H9 (cell line): Measurements from ENCODE around the gene ATG7. TPM values are rescaled to one million over a fixed set of nuclear protein-coding genes. Genes with fewer than 3 reads are reported as not detected.
A peak's percentile ranks its signal among the peaks of the same experiment; 100 is the strongest.

Experiments used
- DNase-seq: peaks from one replicate; pipeline ENCODE4 v3.0.0-alpha.2; 2017
- H2AFZ ChIP-seq: one replicate; pipeline ENCODE4 v1.6.1; 2013; ENCODE audit warnings: mild to moderate bottlenecking, low read length, control low read depth, moderate library complexity
- H2AK5ac ChIP-seq: 2 replicates; pipeline ENCODE4 v1.6.1; 2013; ENCODE audit warnings: low read length, control low read depth, mixed read lengths; ENCODE audit not compliant: insufficient read length
- H2BK120ac ChIP-seq: one replicate; pipeline ENCODE4 v1.6.1; 2013; ENCODE audit warnings: low read depth, mild to moderate bottlenecking, low read length, control low read depth, inconsistent platforms; ENCODE audit not compliant: poor library complexity, severe bottlenecking
- H2BK12ac ChIP-seq: 2 replicates; pipeline ENCODE4 v1.6.1; 2013; ENCODE audit warnings: low read length, control low read depth, mixed read lengths, low read depth; ENCODE audit not compliant: insufficient read length
- H2BK15ac ChIP-seq: 2 replicates; pipeline ENCODE4 v1.6.1; 2013; ENCODE audit warnings: low read depth, low read length, control low read depth
- H2BK20ac ChIP-seq: one replicate; pipeline ENCODE4 v1.6.1; 2013; ENCODE audit warnings: low read depth, mild to moderate bottlenecking, low read length, control low read depth, inconsistent platforms; ENCODE audit not compliant: poor library complexity, severe bottlenecking
- H2BK5ac ChIP-seq: 2 replicates; pipeline ENCODE4 v1.6.1; 2013; ENCODE audit warnings: low read length, control low read depth, mixed read lengths; ENCODE audit not compliant: insufficient read length
- H3K14ac ChIP-seq: 2 replicates; pipeline ENCODE4 v1.6.1; 2013; ENCODE audit warnings: low read length, control low read depth; ENCODE audit not compliant: insufficient read depth
- H3K18ac ChIP-seq: 2 replicates; pipeline ENCODE4 v1.6.1; 2013; ENCODE audit warnings: low read depth, mild to moderate bottlenecking, mixed read lengths, low read length, control low read depth; ENCODE audit not compliant: insufficient read length
- H3K23ac ChIP-seq: 2 replicates; pipeline ENCODE4 v1.6.1; 2013; ENCODE audit warnings: low read length, control low read depth, mixed read lengths, low read depth; ENCODE audit not compliant: insufficient read length
- H3K23me2 ChIP-seq: 2 replicates; pipeline ENCODE4 v1.6.1; 2013; ENCODE audit warnings: low read depth, mild to moderate bottlenecking, mixed read lengths, low read length, control low read depth; ENCODE audit not compliant: insufficient read length, poor library complexity, severe bottlenecking
- H3K27ac ChIP-seq: 2 replicates; pipeline ENCODE4 v1.5.1; 2013; ENCODE audit warnings: low read length, control low read depth, mixed read lengths, low read depth; ENCODE audit not compliant: insufficient read length
- H3K27me3 ChIP-seq: 2 replicates; pipeline ENCODE4 v1.6.1; 2013; ENCODE audit warnings: low read length, control low read depth, inconsistent platforms; ENCODE audit not compliant: insufficient read depth
- H3K4ac ChIP-seq: 2 replicates; pipeline ENCODE4 v1.6.1; 2013; ENCODE audit warnings: low read depth, mild to moderate bottlenecking, control low read depth, inconsistent platforms, low read length, moderate library complexity
- H3K4me1 ChIP-seq: 2 replicates; pipeline ENCODE4 v1.6.1; 2013; ENCODE audit warnings: low read length, control low read depth, inconsistent platforms; ENCODE audit not compliant: insufficient read depth
- H3K4me2 ChIP-seq: 2 replicates; pipeline ENCODE4 v1.6.1; 2013; ENCODE audit warnings: low read length, control low read depth, mixed read lengths; ENCODE audit not compliant: insufficient read length, insufficient read depth
- H3K56ac ChIP-seq: 2 replicates; pipeline ENCODE4 v1.6.1; 2013; ENCODE audit warnings: low read depth, mild to moderate bottlenecking, mixed read lengths, low read length, control low read depth; ENCODE audit not compliant: insufficient read length
- H3K79me1 ChIP-seq: 2 replicates; pipeline ENCODE4 v1.6.1; 2013; ENCODE audit warnings: low read depth, mild to moderate bottlenecking, moderate library complexity, low read length, control low read depth, inconsistent platforms; ENCODE audit not compliant: insufficient read depth, poor library complexity, severe bottlenecking
- H3K79me2 ChIP-seq: 2 replicates; pipeline ENCODE4 v1.6.1; 2013; ENCODE audit warnings: low read length, control low read depth, inconsistent platforms; ENCODE audit not compliant: insufficient read depth
- H3K9ac ChIP-seq: 2 replicates; pipeline ENCODE4 v1.6.1; 2013; ENCODE audit warnings: low read length, control low read depth, mixed read lengths; ENCODE audit not compliant: insufficient read length; ENCODE audit errors: extremely low read depth
- H3K9me3 ChIP-seq: one replicate; pipeline ENCODE4 v1.6.1; 2013; ENCODE audit warnings: low read depth, low read length, inconsistent platforms; ENCODE audit not compliant: control insufficient read depth
- H3T11ph ChIP-seq: one replicate; pipeline ENCODE4 v1.6.1; 2013; ENCODE audit warnings: mild to moderate bottlenecking, low read length, control low read depth, inconsistent platforms
- H4K20me1 ChIP-seq: one replicate; pipeline ENCODE4 v1.6.1; 2013; ENCODE audit not compliant: control insufficient read depth, insufficient read length, insufficient read depth
- H4K5ac ChIP-seq: 2 replicates; pipeline ENCODE4 v1.6.1; 2013; ENCODE audit warnings: low read depth, mild to moderate bottlenecking, mixed read lengths, low read length, control low read depth; ENCODE audit not compliant: insufficient read length
- H4K8ac ChIP-seq: replicated peaks from 2 replicates; pipeline ENCODE4 v1.6.1; 2013; ENCODE audit warnings: low read length, control low read depth, mixed read lengths, low read depth; ENCODE audit not compliant: insufficient read length
- H4K91ac ChIP-seq: 2 replicates; pipeline ENCODE4 v1.6.1; 2013; ENCODE audit warnings: low read depth, mild to moderate bottlenecking, moderate library complexity, mixed read lengths, low read length, control low read depth; ENCODE audit not compliant: insufficient read length
- H3K27ac Mint-ChIP-seq, 3 experiments: 2 replicates in 2 of 3; 3 replicates in 1 of 3; pipeline ENCODE4 v1.8.0; 2020 to 2021; ENCODE audit warnings: mixed read lengths in 3 of 3, mild to moderate bottlenecking in 1 of 3, moderate library complexity in 1 of 3
- H3K27me3 Mint-ChIP-seq: 2 replicates; pipeline ENCODE4 v1.8.0; 2021; ENCODE audit warnings: low read depth, mild to moderate bottlenecking, moderate library complexity, mixed read lengths
- H3K36me3 Mint-ChIP-seq, 3 experiments: 2 replicates in 2 of 3; 3 replicates in 1 of 3; pipeline ENCODE4 v1.8.0; 2020 to 2021; ENCODE audit warnings: low read depth in 3 of 3, mixed read lengths in 3 of 3; ENCODE audit not compliant: insufficient read depth in 1 of 3
- H3K4me1 Mint-ChIP-seq, 2 experiments: 2 replicates each; pipeline ENCODE4 v1.8.0; 2020; ENCODE audit warnings: mixed read lengths in 2 of 2
- H3K4me3 Mint-ChIP-seq, 2 experiments: 2 replicates in 1 of 2; 3 replicates in 1 of 2; pipeline ENCODE4 v1.8.0; 2020 to 2021; ENCODE audit warnings: mild to moderate bottlenecking in 2 of 2, mixed read lengths in 2 of 2, moderate library complexity in 1 of 2
- H3K9me3 Mint-ChIP-seq, 2 experiments: 2 replicates in 1 of 2; 3 replicates in 1 of 2; pipeline ENCODE4 v1.8.0; 2020; ENCODE audit warnings: mild to moderate bottlenecking in 2 of 2, mixed read lengths in 2 of 2, moderate library complexity in 1 of 2
- whole genome bisulfite sequencing: extraction: QIAGEN DNeasy Blood & Tissue Kit; methylation state at CpG from one replicate; pipeline ENCODE4 v1.1.7; 2013; ENCODE audit warnings: missing lambda C conversion rate, low lambda C conversion rate, mixed read lengths; ENCODE audit not compliant: insufficient read length; ENCODE audit errors: extremely low coverage; 5-methylcytosine and 5-hydroxymethylcytosine counted together
- total RNA-seq: library from RNA; stranded (reverse); gene quantifications from 2 replicates; pipeline ENCODE4 v1.2.1, GENCODE V29; 2021
- TF ChIP-seq, protein P1 (sequence below): fragments of 200-600 bp; sonication (generic); conservative IDR thresholded peaks from 3 replicates; pipeline ENCODE4 v1.8.0; 2021; ENCODE audit warnings: antibody characterized with exemption, mild to moderate bottlenecking

The ATG7 gene
- total RNA-seq, 1 experiment from 2014 or later, result 17.9 TPM

DNA sequence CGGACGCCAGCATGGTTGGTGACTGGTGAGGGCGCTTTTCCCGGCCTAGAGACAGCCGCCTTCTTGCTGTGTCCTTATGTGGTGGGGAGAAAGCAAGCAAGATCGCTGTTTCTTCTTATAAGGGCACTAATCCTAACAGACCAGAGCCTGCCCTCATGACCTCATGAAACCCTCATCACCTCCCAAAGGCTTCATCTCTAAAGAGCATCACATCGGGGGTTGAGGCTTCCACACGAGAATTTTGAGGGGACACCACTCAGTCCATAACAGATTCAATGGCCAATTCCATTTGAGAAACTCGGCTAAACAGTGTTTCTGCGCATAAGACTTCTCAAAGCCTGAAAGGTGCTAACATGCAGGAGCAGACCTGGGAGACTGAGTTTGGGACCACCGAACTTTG is 317.5 kb downstream of the ATG7 start:
- Histone ChIP-seq H2AK5ac (no peak overlapping the region), H3K27me3 (no peaks in the 10 kb centered on the region), H3K9ac (no peak overlapping the region), H3K23ac (no peak overlapping the region), H3K14ac (no peak overlapping the region), H2BK5ac (no peak overlapping the region), H4K5ac (no peak overlapping the region), H3K9me3 (no peaks in the 10 kb centered on the region), H3K27ac (no peak overlapping the region), H2BK20ac (no peak overlapping the region), H4K91ac (no peak overlapping the region), H3K79me2 (peaks cover 27% of the 10 kb centered on the region; the same call in 1 of the 2 replicates), H4K8ac (no peak overlapping the region), H3K4me2 (no peak overlapping the region), H3K18ac (no peak overlapping the region), H3K79me1 (peaks cover 12% of the 10 kb centered on the region), H3T11ph (no peak overlapping the region), H3K23me2 (no peaks in the 10 kb centered on the region), H2BK120ac (no peak overlapping the region), H2AFZ (no peak overlapping the region), H3K56ac (no peak overlapping the region), H3K4me1 (peaks cover 21% of the 10 kb centered on the region), H4K20me1 (no peaks in the 10 kb centered on the region), H2BK15ac (no peak overlapping the region), H3K4ac (no peak overlapping the region), H2BK12ac (no peak overlapping the region)
- no peak for DNase-seq
- TF ChIP-seq, protein P1, sequence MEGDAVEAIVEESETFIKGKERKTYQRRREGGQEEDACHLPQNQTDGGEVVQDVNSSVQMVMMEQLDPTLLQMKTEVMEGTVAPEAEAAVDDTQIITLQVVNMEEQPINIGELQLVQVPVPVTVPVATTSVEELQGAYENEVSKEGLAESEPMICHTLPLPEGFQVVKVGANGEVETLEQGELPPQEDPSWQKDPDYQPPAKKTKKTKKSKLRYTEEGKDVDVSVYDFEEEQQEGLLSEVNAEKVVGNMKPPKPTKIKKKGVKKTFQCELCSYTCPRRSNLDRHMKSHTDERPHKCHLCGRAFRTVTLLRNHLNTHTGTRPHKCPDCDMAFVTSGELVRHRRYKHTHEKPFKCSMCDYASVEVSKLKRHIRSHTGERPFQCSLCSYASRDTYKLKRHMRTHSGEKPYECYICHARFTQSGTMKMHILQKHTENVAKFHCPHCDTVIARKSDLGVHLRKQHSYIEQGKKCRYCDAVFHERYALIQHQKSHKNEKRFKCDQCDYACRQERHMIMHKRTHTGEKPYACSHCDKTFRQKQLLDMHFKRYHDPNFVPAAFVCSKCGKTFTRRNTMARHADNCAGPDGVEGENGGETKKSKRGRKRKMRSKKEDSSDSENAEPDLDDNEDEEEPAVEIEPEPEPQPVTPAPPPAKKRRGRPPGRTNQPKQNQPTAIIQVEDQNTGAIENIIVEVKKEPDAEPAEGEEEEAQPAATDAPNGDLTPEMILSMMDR, result no peak
- H3K36me3 Mint-ChIP-seq, result peaks cover 0 to 7% (median 5%) of the 10 kb centered on the region in 3 experiments; a peak in 4 of 7 replicates
- no peaks in the 10 kb centered on the region for H3K27me3 Mint-ChIP-seq
- no peak overlapping the region for H3K4me3 Mint-ChIP-seq
- 0 out of 7 replicates have a peak overlapping the region, but pooled peaks of 1 of the 3 experiments have one; percentile 47 for H3K27ac Mint-ChIP-seq
- H3K9me3 Mint-ChIP-seq, result no peaks in the 10 kb centered on the region; a peak in 1 of 5 replicates
- peaks cover 68 to 74% of the 10 kb centered on the region in 2 experiments for H3K4me1 Mint-ChIP-seq
- WGBS, result no CpG with 5 or more reads among the region's 11 CpGs
